LNCAP (cell line): ENCODE measurements around the gene AGRN.
A peak's percentile ranks its signal among the peaks of the same experiment; 100 is the strongest.

Experiments used
- CTCF ChIP-seq: fragments of 450-650 bp; IDR thresholded peaks from 2 replicates; pipeline ENCODE4 v1.5.1; 2017; ENCODE audit warnings: mild to moderate bottlenecking

AGRN gene

DNA sequence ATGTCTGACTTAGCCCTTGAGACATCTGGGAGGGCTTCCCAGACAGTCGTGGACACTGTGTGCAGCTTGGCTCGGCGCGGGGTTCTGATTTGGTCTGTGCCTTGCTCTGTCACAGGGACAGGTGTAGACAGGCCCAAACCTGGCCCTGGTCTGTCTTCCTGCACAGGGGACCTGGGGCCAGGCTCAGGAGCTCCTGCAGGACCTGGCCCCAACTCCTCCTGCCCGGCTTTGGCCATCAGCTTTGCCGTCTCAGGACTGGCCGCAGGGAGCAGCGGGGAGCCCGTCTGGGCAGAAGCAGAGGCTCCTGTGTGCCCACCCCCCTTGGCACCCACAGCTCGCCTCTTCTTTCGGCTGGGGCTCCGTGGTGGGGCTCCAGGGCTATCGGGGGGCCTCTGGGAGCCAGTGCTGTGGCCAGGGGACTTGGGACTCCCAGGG lies 39.8 kb upstream of the AGRN start:
- TF ChIP-seq CTCF = no peak

DNA sequence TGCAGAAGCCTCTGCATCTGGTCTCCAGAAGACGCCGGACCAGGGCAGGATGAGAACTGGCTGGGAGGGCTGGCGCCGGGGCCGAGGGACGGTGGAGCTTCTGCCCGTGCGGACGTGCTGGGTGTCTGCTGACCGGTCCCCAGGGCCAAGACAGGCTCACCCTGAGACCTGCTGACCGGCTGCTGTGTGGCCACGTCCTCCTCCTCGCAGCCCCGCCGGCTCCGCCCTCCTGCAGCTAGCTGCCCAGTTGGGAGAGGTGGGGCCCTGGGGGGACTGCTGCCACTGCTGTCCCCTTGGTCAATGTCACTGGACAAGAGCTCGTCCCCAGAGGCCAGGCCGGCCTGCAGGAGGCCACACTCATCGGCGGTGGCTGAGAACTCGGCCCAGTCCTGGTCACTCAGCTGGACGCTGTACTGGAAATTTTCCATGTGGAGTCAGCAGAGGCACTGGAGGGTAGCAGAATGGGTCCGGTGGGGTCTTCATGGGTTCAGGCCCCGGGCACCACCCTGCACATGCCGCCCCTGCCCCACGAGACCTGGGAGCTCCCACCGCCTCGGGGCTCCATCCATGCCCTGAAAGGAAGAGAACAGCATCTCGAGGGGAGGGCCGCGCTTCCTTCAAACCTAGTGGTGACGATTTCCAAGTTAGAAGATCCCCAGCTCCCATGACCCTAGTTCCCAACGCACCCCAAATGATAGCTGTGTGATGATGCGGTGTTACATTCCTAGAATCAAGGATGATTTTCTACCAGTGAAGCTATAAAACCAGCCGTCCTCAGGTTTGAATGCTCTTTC lies 39.1 kb upstream of the AGRN start:
- no peak for TF ChIP-seq CTCF

GRCh38 chr1:981491-981954 lies 38.4 kb upstream of the AGRN start:
- no peak for TF ChIP-seq CTCF

DNA sequence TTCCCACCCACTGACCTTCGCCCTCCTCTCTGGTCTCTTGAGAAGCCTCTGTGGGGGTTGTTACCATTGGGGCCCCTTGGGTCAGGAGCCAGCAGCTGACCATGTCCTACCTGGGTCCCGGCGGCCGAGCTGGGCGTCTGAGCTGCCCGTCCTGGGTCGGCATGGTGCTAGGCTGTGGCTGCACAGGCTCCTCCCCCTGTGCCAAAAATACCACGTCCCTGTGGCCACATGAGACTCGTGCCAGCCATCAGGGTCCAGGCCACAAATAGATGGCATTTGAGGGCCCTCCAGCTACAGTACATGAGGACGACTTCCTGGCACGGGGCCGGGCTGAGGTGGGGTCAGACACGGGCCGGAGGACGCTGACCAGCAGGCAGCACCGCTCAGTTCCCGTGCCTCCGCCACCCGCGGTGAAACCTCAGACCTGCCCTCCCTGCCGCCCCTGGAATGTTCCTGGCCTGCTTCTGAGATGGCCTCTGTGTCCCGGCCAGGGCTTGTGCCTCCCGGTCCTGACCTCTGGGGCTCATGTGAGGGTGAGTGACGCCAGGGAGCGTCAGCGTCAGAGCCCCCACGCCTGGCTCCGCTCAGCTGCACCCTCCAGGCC lies 37.9 kb upstream of the AGRN start, which contains the start of gene PERM1:
PERM1 (minus strand) TSS at position 139 of the 604 bp plus-strand sequence. CDS start 1,064 bp downstream, outside the sequence.
- no peak for TF ChIP-seq CTCF

DNA sequence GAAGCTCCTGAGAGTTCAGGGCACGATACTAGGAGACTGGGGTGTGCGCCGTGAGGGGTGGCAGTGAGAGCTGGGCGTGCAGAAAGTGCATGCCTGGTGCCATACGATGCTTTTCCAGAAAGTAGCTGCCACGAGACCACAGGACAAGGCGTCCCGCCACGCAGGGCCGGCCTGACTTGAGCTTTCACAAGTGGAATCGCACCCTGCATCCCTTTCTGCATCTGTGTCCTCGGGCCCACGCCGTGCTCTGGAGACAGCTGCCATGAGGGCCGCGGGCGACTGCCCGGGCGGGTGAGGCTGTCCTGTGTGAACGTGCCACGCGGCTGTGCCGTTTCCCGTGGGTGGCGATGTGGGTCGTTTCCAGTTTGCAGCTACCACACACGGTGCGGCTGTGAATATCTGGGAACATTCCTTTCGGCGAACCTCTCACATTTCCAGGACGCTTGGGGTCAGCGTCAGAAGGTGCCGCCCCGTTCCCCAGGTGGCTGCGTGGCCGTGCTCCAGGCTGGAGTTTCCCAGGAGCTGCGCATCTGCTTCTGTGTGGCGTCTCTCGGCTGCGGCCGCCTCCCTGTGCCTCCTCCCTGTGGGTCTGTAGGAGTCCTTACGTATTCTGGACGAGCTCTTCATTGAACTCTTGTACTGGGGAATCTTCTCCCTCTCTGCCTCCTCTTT lies 37.0 kb upstream of the AGRN start:
- no peak for TF ChIP-seq CTCF

DNA sequence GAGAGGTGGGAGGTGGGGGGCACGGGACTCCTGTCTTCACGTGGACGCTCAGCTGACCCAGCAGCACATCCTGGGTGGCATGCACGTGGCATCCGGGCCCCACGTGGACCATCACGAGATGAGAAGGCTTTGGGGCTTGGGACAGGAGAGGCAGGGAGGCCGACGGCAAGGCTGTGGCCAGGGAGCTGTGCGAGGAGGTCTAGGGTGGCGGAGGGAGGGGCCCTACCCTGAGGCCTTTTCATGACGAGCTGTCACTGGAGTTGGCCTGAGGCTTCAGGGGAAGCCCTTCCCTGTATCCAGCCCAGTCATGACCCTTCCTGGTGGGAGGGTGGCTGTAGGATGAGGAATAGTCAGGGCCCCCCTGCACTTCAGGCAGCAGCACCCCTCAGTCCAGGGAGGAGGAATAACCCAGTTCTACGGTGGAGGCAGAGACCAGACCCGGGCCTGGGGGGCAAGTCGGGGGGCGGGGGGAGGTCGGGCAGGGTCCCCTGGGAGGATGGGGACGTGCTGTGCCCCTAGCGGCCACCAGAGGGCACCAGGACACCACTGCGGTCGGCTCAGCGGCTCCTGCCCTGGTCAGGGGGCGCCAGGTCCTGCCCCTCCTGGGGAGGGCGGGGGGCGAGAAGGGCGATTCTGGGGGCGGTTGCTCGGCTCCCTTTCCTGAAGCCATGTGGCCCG lies 36.0 kb upstream of the AGRN start:
- peak; percentile 96 for TF ChIP-seq CTCF

DNA sequence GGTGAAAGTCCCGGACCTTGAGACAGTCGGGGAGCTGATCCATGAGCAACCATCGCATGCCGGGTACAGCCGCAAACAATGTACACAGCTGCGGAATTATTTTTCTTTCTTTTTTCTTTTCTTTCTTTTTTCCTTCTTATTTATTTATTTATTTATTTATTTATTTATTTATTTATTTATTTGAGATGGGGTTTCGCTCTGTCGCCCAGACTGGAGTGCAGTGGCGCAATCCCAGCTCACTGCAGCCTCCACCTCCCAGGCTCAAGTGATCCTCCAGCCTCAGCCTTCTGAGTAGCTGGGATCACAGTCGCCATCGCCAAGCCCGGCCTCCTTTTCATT lies 35.5 kb upstream of the AGRN start:
- TF ChIP-seq CTCF = peak; percentile 29; the same call in 1 of the 2 replicates
